B cell (primary cell): ENCODE measurements around the gene SLCO3A1.

Source experiments
- EZH2 ChIP-seq: IDR thresholded peaks from 2 replicates; pipeline ENCODE4 v1.6.1; 2012; ENCODE audit warnings: borderline replicate concordance, low read depth, mild to moderate bottlenecking, moderate library complexity, low read length; ENCODE audit not compliant: insufficient read depth, poor library complexity, severe bottlenecking
- TF ChIP-seq, protein P1 (sequence below): fragments of 200-600 bp; IDR thresholded peaks from one replicate; pipeline ENCODE4 v1.8.0; 2022; ENCODE audit warnings: antibody characterized with exemption, mild to moderate bottlenecking

DNA sequence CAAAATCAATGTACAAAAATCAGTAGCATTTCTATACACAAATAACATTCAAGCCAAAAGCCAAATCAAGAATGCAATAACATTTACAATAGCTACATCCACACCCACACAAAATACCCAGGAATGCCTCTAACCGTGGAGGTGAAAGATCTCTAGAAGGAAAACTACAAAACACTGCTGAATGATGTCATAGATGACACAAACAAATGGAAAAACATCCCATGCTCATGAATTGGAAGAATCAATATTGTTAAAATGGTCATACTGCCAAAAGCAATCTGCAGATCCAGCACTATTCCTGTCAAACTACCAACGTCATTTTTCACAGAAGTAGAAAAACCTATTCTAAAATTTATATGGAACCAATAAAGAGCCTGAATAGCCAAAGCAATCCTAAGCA lies 143.7 kb downstream of the SLCO3A1 start:
- TF ChIP-seq, protein P1, sequence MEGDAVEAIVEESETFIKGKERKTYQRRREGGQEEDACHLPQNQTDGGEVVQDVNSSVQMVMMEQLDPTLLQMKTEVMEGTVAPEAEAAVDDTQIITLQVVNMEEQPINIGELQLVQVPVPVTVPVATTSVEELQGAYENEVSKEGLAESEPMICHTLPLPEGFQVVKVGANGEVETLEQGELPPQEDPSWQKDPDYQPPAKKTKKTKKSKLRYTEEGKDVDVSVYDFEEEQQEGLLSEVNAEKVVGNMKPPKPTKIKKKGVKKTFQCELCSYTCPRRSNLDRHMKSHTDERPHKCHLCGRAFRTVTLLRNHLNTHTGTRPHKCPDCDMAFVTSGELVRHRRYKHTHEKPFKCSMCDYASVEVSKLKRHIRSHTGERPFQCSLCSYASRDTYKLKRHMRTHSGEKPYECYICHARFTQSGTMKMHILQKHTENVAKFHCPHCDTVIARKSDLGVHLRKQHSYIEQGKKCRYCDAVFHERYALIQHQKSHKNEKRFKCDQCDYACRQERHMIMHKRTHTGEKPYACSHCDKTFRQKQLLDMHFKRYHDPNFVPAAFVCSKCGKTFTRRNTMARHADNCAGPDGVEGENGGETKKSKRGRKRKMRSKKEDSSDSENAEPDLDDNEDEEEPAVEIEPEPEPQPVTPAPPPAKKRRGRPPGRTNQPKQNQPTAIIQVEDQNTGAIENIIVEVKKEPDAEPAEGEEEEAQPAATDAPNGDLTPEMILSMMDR = no peak
- TF ChIP-seq EZH2 = no peak
